GF-D8 (cell line): ENCODE data around the gene APOLD1.

Experiments
- DNase-seq: peaks from one replicate; lab custom pipeline; 2025; lab: John Stamatoyannopoulos, UW

The APOLD1 gene

GRCh38 chr12:12839873-12840579 is 54.6 kb downstream of the APOLD1 start:
- no peak for DNase-seq

- no peak for DNase-seq
Measured at GRCh38 chr12:12840580-12840899, 55.1 kb downstream of the APOLD1 start.
